ENCODE measurements around the gene FARP1. TPM values are rescaled to one million over a fixed set of nuclear protein-coding genes. Genes with fewer than 3 reads are reported as not detected.

FARP1 gene
- total and polyA plus RNA-seq, 2 of the 8 experiments (the other 6 are each of a cell fraction or from before 2014, with no cell fraction given): 24.7 to 104 TPM

- FAIRE-seq: no peak
- Histone ChIP-seq H3K23me2 (ENCODE audit: low read depth, low read length) (no peaks in the 10 kb centered on the region), H4K5ac (ENCODE audit: insufficient read length, low read depth, low read length) (no peak overlapping the region), H3K4me3 (ENCODE audit: extremely low read depth in 1 of 4, insufficient read depth in 2 of 4, low read depth in 3 of 4, low read length in 4 of 4) (no peak overlapping the region), H4K91ac (replicated peaks; ENCODE audit: insufficient read length, low read length) (no peak overlapping the region), H3K9me3 (ENCODE audit: insufficient read depth in 2 of 2, low read depth in 1 of 2, low read length in 1 of 2) (no peaks in the 10 kb centered on the region), H2BK5ac (ENCODE audit: low read depth, low read length) (no peak overlapping the region), H3K27ac (ENCODE audit: low read depth, low read length) (no peak overlapping the region), H3K27me3 (replicated peaks in 1 of 4; ENCODE audit: control insufficient read depth in 3 of 4, extremely low read depth in 1 of 4, insufficient read depth in 3 of 4, low read length in 3 of 4) (no peaks in the 10 kb centered on the region), H3K18ac (ENCODE audit: extremely low read depth, low read length) (no peak overlapping the region), H2BK120ac (replicated peaks; ENCODE audit: low read depth, low read length) (no peak overlapping the region), H3K4me2 (ENCODE audit: insufficient read depth in 1 of 2, low read depth in 2 of 2, low read length in 2 of 2) (no peak overlapping the region), H3K9ac (replicated peaks in 1 of 4; ENCODE audit: extremely low read depth in 1 of 4, low read depth in 3 of 4, low read length in 3 of 4) (no peak overlapping the region), H2AK5ac (ENCODE audit: low read depth, low read length) (no peak overlapping the region), H2BK20ac (ENCODE audit: low read length) (no peak overlapping the region), H3K79me1 (ENCODE audit: low read depth, low read length) (no peaks in the 10 kb centered on the region; the same call in 1 of the 2 replicates), H4K20me1 (replicated peaks in 1 of 2; ENCODE audit: control insufficient read depth in 1 of 2, insufficient read depth in 2 of 2, low read length in 2 of 2) (peaks cover 8 to 12% of the 10 kb centered on the region in 2 experiments), H3K4me1 (replicated peaks in 1 of 4; ENCODE audit: control insufficient read depth in 3 of 4, insufficient read depth in 4 of 4, low read length in 3 of 4) (peaks cover 7 to 21% (median 10%) of the 10 kb centered on the region in 4 experiments), H3K56ac (replicated peaks; ENCODE audit: insufficient read length, low read depth, low read length) (no peak overlapping the region), H3K14ac (ENCODE audit: insufficient read length) (no peak overlapping the region), H3K23ac (ENCODE audit: insufficient read length) (no peak overlapping the region), H2AFZ (ENCODE audit: low read length) (no peak overlapping the region), H3K36me3 (ENCODE audit: control insufficient read depth in 2 of 4, insufficient read depth in 4 of 4, low read length in 3 of 4) (peaks cover 5 to 48% (median 8%) of the 10 kb centered on the region in 4 experiments; a peak in 6 of 8 replicates), H4K8ac (ENCODE audit: extremely low read depth, insufficient read depth, low read length) (no peak overlapping the region), H3K4ac (replicated peaks; ENCODE audit: insufficient read length, low read depth, low read length) (no peak overlapping the region), H2BK15ac (ENCODE audit: low read length) (no peak overlapping the region), H3K79me2 (ENCODE audit: control insufficient read depth in 1 of 2, insufficient read depth in 2 of 2, low read length in 2 of 2) (no peaks in the 10 kb centered on the region), H2BK12ac (ENCODE audit: low read depth, low read length) (no peak overlapping the region)
- ChIA-PET POLR2A (ENCODE audit: partially characterized antibody) (no interaction called here), CTCF (ENCODE audit: partially characterized antibody) (interaction anchor here (0.7 to 6.7 kb wide), 33 partner anchors 9 to 1033 kb away, joined by 3 to 115 read pairs (median 3); no protein-coding TSS in a partner anchor)
- TF ChIP-seq TAF1 (IDR thresholded peaks at IDR 0.05; ENCODE audit: low read depth, low read length): no peak
- 95% methylated on average over 5 of the region's 5 CpGs; no CpG with 5 or more reads in 1 of the 2 experiments for WGBS, 2 experiments (ENCODE audit: extremely low coverage in 1 of 2, insufficient coverage in 1 of 2, insufficient read length in 1 of 2, insufficient replicate concordance in 2 of 2, low coverage in 1 of 2, low lambda C conversion rate in 2 of 2, missing lambda C conversion rate in 1 of 2)
- no peak for DNase-seq (ENCODE audit: low read depth in 1 of 2, low spot score in 2 of 2)
These were observed 305.7 kb downstream of the FARP1 start for GRCh38 chr13:98448642-98448928.

Data from H1 (cell line).